Gastrocnemius medialis (tissue), 4 donors: ENCODE data around the gene SCNN1B. TPM values are rescaled to one million over a fixed set of nuclear protein-coding genes. Genes with fewer than 3 reads are reported as not detected.

Experiments
- ATAC-seq, 2 donors: fragments of 150-250 bp; one replicate each; pipeline ENCODE4 v1.9.1; 2016
- DNase-seq, 2 donors: peaks; one replicate each; pipeline ENCODE4 v3.0.0-alpha.2; 2019
- H3K27ac ChIP-seq, 4 donors: fragments of 200-600 bp; sonication (generic); 1 replicate in 1 of 4; 2 replicates in 3 of 4; pipeline ENCODE4 v1.5.1; 2016 to 2018; ENCODE audit warnings: mild to moderate bottlenecking in 2 of 4, moderate library complexity in 1 of 4
- H3K27me3 ChIP-seq, 3 donors: fragments of 200-600 bp; sonication (generic) in 2 of 3; 1 replicate in 1 of 3; 2 replicates in 2 of 3; pipeline versions ENCODE4 v1.5.1 to v1.6.0; 2016 to 2019; ENCODE audit warnings: mild to moderate bottlenecking in 1 of 3, moderate library complexity in 1 of 3
- H3K36me3 ChIP-seq, 2 donors: fragments of 200-600 bp; sonication (generic) in 1 of 2; one replicate each; pipeline ENCODE4 v1.5.1; 2017 to 2018
- H3K4me1 ChIP-seq, 2 donors: fragments of 200-600 bp; sonication (generic) in 1 of 2; one replicate each; pipeline ENCODE4 v1.5.1; 2016 to 2017; ENCODE audit warnings: mild to moderate bottlenecking in 2 of 2
- H3K4me3 ChIP-seq, 4 donors: fragments of 200-600 bp; sonication (generic) in 3 of 4; 1 replicate in 1 of 4; 2 replicates in 3 of 4; pipeline ENCODE4 v1.5.1; 2016 to 2019; ENCODE audit warnings: mild to moderate bottlenecking in 2 of 4
- H3K9me3 ChIP-seq, 3 donors: fragments of 200-600 bp; sonication (generic) in 2 of 3; 1 replicate in 1 of 3; 2 replicates in 2 of 3; pipeline ENCODE4 v1.5.1; 2016 to 2019
- CTCF ChIP-seq, 5 experiments: fragments of 450-650 bp in 3 of 5; fragments of 200-600 bp in 2 of 5; sonication (generic) in 2 of 5; IDR thresholded peaks in 4 of 5; conservative IDR thresholded peaks in 1 of 5; 1 replicate in 4 of 5; 2 replicates in 1 of 5; pipeline ENCODE4 v1.5.1; 2016 to 2019; ENCODE audit warnings: antibody characterized with exemption in 5 of 5, mild to moderate bottlenecking in 3 of 5, moderate library complexity in 3 of 5
- POLR2A ChIP-seq, 2 donors: fragments of 450-650 bp; IDR thresholded peaks; one replicate each; pipeline ENCODE4 v1.6.1; 2017; ENCODE audit warnings: antibody characterized with exemption in 2 of 2, mild to moderate bottlenecking in 2 of 2, moderate library complexity in 2 of 2
- in situ Hi-C, 4 donors: fragments of 200-750 bp; cut with MboI; loops; one replicate each; pipeline versions ENCODE4 v1.15.0 to v1.8.0; 2017; ENCODE audit warnings: low sequenced_read_pairs in 4 of 4
- intact Hi-C: fragments of 100-400 bp; cut with DNase I; formaldehyde crosslinking; loops from one replicate; pipeline ENCODE4 v1.15.1; 2023; ENCODE audit warnings: low total_unique reads
- total RNA-seq, 4 donors: library from RNA; depleted of rRNA; stranded (reverse); fragments of >200 nt; gene quantifications; one replicate each; pipeline versions ENCODE4 v1.1.0 to v1.2.3, GENCODE V29; 2016

The SCNN1B gene
- total RNA-seq, 4 donors from 2014 or later, result 0.81 to 2.3 (median 0.99) TPM

- no peaks in the 10 kb centered on the region for H3K36me3 ChIP-seq
- in situ Hi-C loops, result no loop called here
- ATAC-seq (no peak), DNase-seq (no peak)
- TF ChIP-seq CTCF (IDR thresholded peaks at IDR 0.05 in 4 of 5, conservative IDR thresholded peaks at IDR 0.05 in 1 of 5), result no peak
- no peak for TF ChIP-seq POLR2A (IDR thresholded peaks at IDR 0.05)
- intact Hi-C loops, result no loop called here
- no peak overlapping the region for H3K27ac ChIP-seq
- no peak overlapping the region for H3K4me3 ChIP-seq
- H3K27me3 ChIP-seq, result no peaks in the 10 kb centered on the region
- H3K9me3 ChIP-seq, result no peaks in the 10 kb centered on the region
- H3K4me1 ChIP-seq, result no peaks in the 10 kb centered on the region
Observed at GRCh38 chr16:23355106-23355670, 53.1 kb downstream of the SCNN1B start.

- Histone ChIP-seq H3K4me3 (no peak overlapping the region), H3K36me3 (no peaks in the 10 kb centered on the region), H3K4me1 (no peaks in the 10 kb centered on the region), H3K27ac (no peak overlapping the region), H3K9me3 (no peaks in the 10 kb centered on the region), H3K27me3 (no peaks in the 10 kb centered on the region)
- intact Hi-C loops (no loop called here), in situ Hi-C loops (no loop called here)
- no peak for TF ChIP-seq POLR2A (IDR thresholded peaks at IDR 0.05)
- no peak for TF ChIP-seq CTCF (IDR thresholded peaks at IDR 0.05 in 4 of 5, conservative IDR thresholded peaks at IDR 0.05 in 1 of 5)
- no peak for DNase-seq
- ATAC-seq, result no peak
Observed at GRCh38 chr16:23356941-23357340, 54.8 kb downstream of the SCNN1B start.

- intact Hi-C loops, result no loop called here
- in situ Hi-C loops, result no loop called here
- ATAC-seq (no peak), DNase-seq (no peak)
- H3K4me3 ChIP-seq, result no peak overlapping the region
- H3K27ac ChIP-seq, result no peak overlapping the region
- peaks cover 0 to 5% of the 10 kb centered on the region in 2 donors for H3K4me1 ChIP-seq
- H3K36me3 ChIP-seq, result no peaks in the 10 kb centered on the region
- no peaks in the 10 kb centered on the region for H3K9me3 ChIP-seq
- no peaks in the 10 kb centered on the region for H3K27me3 ChIP-seq
- TF ChIP-seq CTCF (IDR thresholded peaks at IDR 0.05 in 4 of 5, conservative IDR thresholded peaks at IDR 0.05 in 1 of 5) (no peak), POLR2A (IDR thresholded peaks at IDR 0.05) (no peak)
Observed at GRCh38 chr16:23357761-23358290, 55.7 kb downstream of the SCNN1B start.

- ATAC-seq (no peak), DNase-seq (no peak)
- peaks cover 0 to 10% of the 10 kb centered on the region in 2 donors for H3K4me1 ChIP-seq
- TF ChIP-seq POLR2A (IDR thresholded peaks at IDR 0.05), result no peak
- TF ChIP-seq CTCF (IDR thresholded peaks at IDR 0.05 in 4 of 5, conservative IDR thresholded peaks at IDR 0.05 in 1 of 5), result no peak
- intact Hi-C loops, result no loop called here
- H3K27ac ChIP-seq, result no peak overlapping the region
- no peaks in the 10 kb centered on the region for H3K27me3 ChIP-seq
- in situ Hi-C loops, result no loop called here
- no peaks in the 10 kb centered on the region for H3K36me3 ChIP-seq
- H3K9me3 ChIP-seq, result no peaks in the 10 kb centered on the region
- H3K4me3 ChIP-seq, result no peak overlapping the region
Observed at GRCh38 chr16:23359092-23359760, 57.1 kb downstream of the SCNN1B start.
